HepG2 (cell line): ENCODE results near the gene RPL18. TPM values are rescaled to one million over a fixed set of nuclear protein-coding genes. Genes with fewer than 3 reads are reported as not detected.

ENCODE experiments used
- ATAC-seq: fragments of 200-7000 bp; cut with Tn5 transposase; 3 replicates; pipeline ENCODE4 v1.9.1; 2020; ENCODE audit warnings: mild to moderate bottlenecking, moderate library complexity
- BruUV-seq: library from RNA; stranded (reverse); fragments of 400-500 nt; replicated peaks from 2 replicates; lab custom pipeline; 2021; lab: Mats Ljungman, UMichigan
- CTCF ChIA-PET: fragments of 300-600 bp; formaldehyde crosslinking; extraction: SDS; loops from one replicate; lab custom pipeline; 2021; ENCODE audit warnings: low total read pairs, inconsistent platforms, low intra/inter-chr PET ratio; lab: Yijun Ruan, JAX
- POLR2A ChIA-PET: fragments of 350-600 bp; sonication (Branson Sonifier 250); formaldehyde crosslinking; loops from one replicate; lab custom pipeline; 2020; ENCODE audit warnings: antibody characterized with exemption, inconsistent platforms; lab: Yijun Ruan, JAX
- DNase-seq: peaks from one replicate; pipeline ENCODE4 v3.0.0-alpha.2; 2015; ENCODE audit warnings: low spot score
- FAIRE-seq: peaks from 3 replicates; lab custom pipeline; 2011; peaks lifted over from hg19 to GRCh38; lab: Jason Lieb, UNC
- H2AFZ ChIP-seq: one replicate; pipeline ENCODE4 v1.6.1; 2011; ENCODE audit warnings: low read length, inconsistent platforms
- H3K27ac ChIP-seq: fragments of 300-600 bp; 3 replicates; pipeline ENCODE4 v1.8.0; 2011; ENCODE audit warnings: mixed run types, mild to moderate bottlenecking, mixed read lengths, low read length, inconsistent platforms; ENCODE audit not compliant: insufficient read depth; ENCODE audit errors: extremely low read length
- H3K27me3 ChIP-seq, 2 experiments: fragments of 200-600 bp in 1 of 2; 2 replicates in 1 of 2; 3 replicates in 1 of 2; pipeline versions ENCODE4 v1.6.0 to v1.8.0; 2011; ENCODE audit warnings: low read length in 2 of 2, mild to moderate bottlenecking in 2 of 2, moderate library complexity in 2 of 2, inconsistent platforms in 1 of 2; ENCODE audit not compliant: insufficient read depth in 2 of 2, control insufficient read depth in 1 of 2
- H3K36me3 ChIP-seq, 2 experiments: fragments of 200-600 bp in 1 of 2; replicated peaks in 1 of 2; 2 replicates in 1 of 2; 3 replicates in 1 of 2; pipeline versions ENCODE4 v1.5.1 to v1.8.0; 2011; ENCODE audit warnings: low read length in 2 of 2, inconsistent platforms in 1 of 2; ENCODE audit not compliant: insufficient read depth in 2 of 2, control insufficient read depth in 1 of 2
- H3K4me1 ChIP-seq: 2 replicates; pipeline ENCODE4 v1.5.1; 2012; ENCODE audit warnings: low read length, inconsistent platforms; ENCODE audit not compliant: insufficient read depth
- H3K4me2 ChIP-seq: 2 replicates; pipeline ENCODE4 v1.6.0; 2011; ENCODE audit warnings: low read depth, low read length, inconsistent platforms
- H3K4me3 ChIP-seq, 3 experiments: fragments of 200-600 bp in 1 of 3; sonication (generic), shearing (Covaris generic) in 1 of 3; replicated peaks in 1 of 3; 2 replicates each; pipeline ENCODE4 v1.5.1; 2011 to 2016; ENCODE audit warnings: low read length in 3 of 3, inconsistent platforms in 2 of 3, low read depth in 2 of 3, mild to moderate bottlenecking in 2 of 3, control low read depth in 1 of 3, mixed read lengths in 1 of 3; ENCODE audit not compliant: insufficient read depth in 1 of 3
- H3K79me2 ChIP-seq: one replicate; pipeline ENCODE4 v1.6.1; 2011; ENCODE audit warnings: low read length, inconsistent platforms; ENCODE audit not compliant: insufficient read depth
- H3K9ac ChIP-seq: 2 replicates; pipeline ENCODE4 v1.6.0; 2011; ENCODE audit warnings: mild to moderate bottlenecking, low read depth, low read length, inconsistent platforms; ENCODE audit not compliant: insufficient read depth
- H3K9me3 ChIP-seq: 2 replicates; pipeline ENCODE4 v1.5.1; 2012; ENCODE audit warnings: mild to moderate bottlenecking, low read length
- H4K20me1 ChIP-seq: 2 replicates; pipeline ENCODE4 v1.6.0; 2011; ENCODE audit warnings: inconsistent platforms, mild to moderate bottlenecking, low read length, moderate library complexity; ENCODE audit not compliant: insufficient read depth
- AGO2 ChIP-seq: fragments of 200-400 bp; formaldehyde crosslinking; optimal IDR thresholded peaks from 2 replicates; pipeline ENCODE3; 2017; ENCODE audit warnings: mild to moderate bottlenecking, low read depth, low read length, moderate library complexity
- CCDC6 ChIP-seq: sonication (generic); formaldehyde crosslinking; IDR thresholded peaks from 2 replicates; pipeline ENCODE4 v1.8.1; 2022; ENCODE audit warnings: mild to moderate bottlenecking, missing genetic modification reagents, moderate library complexity
- HES4 ChIP-seq: sonication (generic); formaldehyde crosslinking; IDR thresholded peaks from 2 replicates; pipeline ENCODE4 v1.9.0; 2021; ENCODE audit warnings: mild to moderate bottlenecking, missing genetic modification reagents, borderline replicate concordance
- HNRNPK ChIP-seq: fragments of 200-400 bp; formaldehyde crosslinking; IDR thresholded peaks from 2 replicates; pipeline ENCODE4 v1.6.1; 2018; ENCODE audit warnings: low read length, low read depth, moderate library complexity, mild to moderate bottlenecking; ENCODE audit not compliant: poor library complexity, severe bottlenecking
- HNRNPL ChIP-seq: fragments of 200-400 bp; formaldehyde crosslinking; IDR thresholded peaks from 2 replicates; pipeline ENCODE4 v1.6.1; 2017; ENCODE audit warnings: mild to moderate bottlenecking, low read depth, low read length
- MATR3 ChIP-seq: sonication (generic); formaldehyde crosslinking; IDR thresholded peaks from 2 replicates; pipeline ENCODE4 v1.4.0; 2020; ENCODE audit warnings: missing genetic modification reagents
- MXD3 ChIP-seq: IDR thresholded peaks from 2 replicates; pipeline ENCODE4 v1.6.1; 2016; ENCODE audit warnings: mild to moderate bottlenecking, missing biosample characterization, missing genetic modification reagents
- RBM22 ChIP-seq: fragments of 200-400 bp; formaldehyde crosslinking; optimal IDR thresholded peaks from 2 replicates; pipeline ENCODE3; 2017; ENCODE audit warnings: mild to moderate bottlenecking, low read length, moderate library complexity
- TCF12 ChIP-seq, 2 experiments: fragments of 450-650 bp in 1 of 2; sonication (generic) in 1 of 2; formaldehyde crosslinking in 1 of 2; IDR thresholded peaks; 2 replicates each; pipeline versions ENCODE4 v1.6.1 to v1.8.0; 2017 to 2022; ENCODE audit warnings: antibody characterized with exemption in 1 of 2, mild to moderate bottlenecking in 1 of 2, missing genetic modification reagents in 1 of 2, moderate library complexity in 1 of 2
- USF2 ChIP-seq, 2 experiments: sonication (generic) in 1 of 2; formaldehyde crosslinking in 1 of 2; IDR thresholded peaks; 2 replicates each; pipeline versions ENCODE4 v1.5.1 to v1.6.1; 2011 to 2020; ENCODE audit warnings: borderline replicate concordance in 1 of 2, low read depth in 1 of 2, low read length in 1 of 2, mild to moderate bottlenecking in 1 of 2, missing genetic modification reagents in 1 of 2, moderate library complexity in 1 of 2
- ZNF670 ChIP-seq: sonication (generic); formaldehyde crosslinking; IDR thresholded peaks from 2 replicates; pipeline ENCODE4 v1.8.0; 2022; ENCODE audit warnings: mild to moderate bottlenecking, missing genetic modification reagents, borderline replicate concordance
- WGBS: methylation state at CpG from one replicate; pipeline ENCODE4 v1.1.6; 2017; ENCODE audit warnings: low lambda C conversion rate; 5-methylcytosine and 5-hydroxymethylcytosine counted together
- in situ Hi-C: cut with HindIII; loops from 2 replicates; pipeline ENCODE4 v1.10.0; 2017; ENCODE audit warnings: low pct_unique_long_range_greater_than_20kb; ENCODE audit not compliant: extremely low pct_ligation_motif_present
- intact Hi-C: fragments of 100-400 bp; cut with micrococcal nuclease; formaldehyde crosslinking; loops from one replicate; pipeline ENCODE4 v1.10.0; 2022; ENCODE audit not compliant: unreplicated experiment
- polyA plus RNA-seq, 8 experiments: library from polyadenylated mRNA; depleted of rRNA in 3 of 8; stranded (reverse) in 7 of 8; unstranded in 1 of 8; fragments of >200 nt; fragmentation: Illumina TruSeq in 4 of 8; extraction: Trizol in 4 of 8; gene quantifications; 2 replicates each; pipeline versions ENCODE4 v1.2.1 to v1.2.3, GENCODE V29; 2011 to 2016; ENCODE audit warnings: low read depth in 4 of 8, missing spikeins in 1 of 8, mixed read lengths in 1 of 8; ENCODE audit not compliant: insufficient read depth in 1 of 8
- total RNA-seq, 5 experiments: library from RNA; depleted of rRNA; stranded (reverse); fragments of >200 nt; fragmentation: Illumina TruSeq; extraction: Trizol; gene quantifications; 2 replicates each; pipeline ENCODE4 v1.2.3, GENCODE V29; 2016; ENCODE audit warnings: low read depth in 1 of 5

Gene RPL18
- total and polyA plus RNA-seq, 2 of the 13 experiments (the other 11 are each of a cell fraction or from before 2014, with no cell fraction given), result 1,485 to 1,639 TPM

GRCh38 chr19:48629297-48629598 lies 10.3 kb upstream of the RPL18 start:
- no peaks in the 10 kb centered on the region for H4K20me1 ChIP-seq
- H3K4me1 ChIP-seq, result peaks cover 63% of the 10 kb centered on the region
- no peaks in the 10 kb centered on the region for H3K27me3 ChIP-seq
- no peak overlapping the region for H2AFZ ChIP-seq
- ChIA-PET POLR2A (no interaction called here), CTCF (no interaction called here)
- no peak overlapping the region for H3K4me3 ChIP-seq
- H3K79me2 ChIP-seq, result no peaks in the 10 kb centered on the region
- H3K4me2 ChIP-seq, result no peak overlapping the region
- BruUV-seq, result no TSS peak
- no peak for DNase-seq
- H3K9ac ChIP-seq, result no peak overlapping the region
- H3K9me3 ChIP-seq, result no peaks in the 10 kb centered on the region
- H3K27ac ChIP-seq, result no peak overlapping the region
- no peak for FAIRE-seq
- in situ Hi-C loops (no loop called here), intact Hi-C loops (no loop called here)
- 94% methylated on average over 18 of the region's 22 CpGs for WGBS
- no peak for TF ChIP-seq MXD3
- peak; percentile 22 for TF ChIP-seq HNRNPK
- no peak for ATAC-seq
- no peaks in the 10 kb centered on the region for H3K36me3 ChIP-seq

- CTCF ChIA-PET, result no interaction called here
- Histone ChIP-seq H3K9me3 (no peaks in the 10 kb centered on the region), H3K79me2 (no peaks in the 10 kb centered on the region), H4K20me1 (no peaks in the 10 kb centered on the region), H3K4me2 (no peak overlapping the region), H3K4me1 (peaks cover 59% of the 10 kb centered on the region), H3K27ac (peak overlapping the region; percentile 69), H3K9ac (no peak overlapping the region), H3K27me3 (no peaks in the 10 kb centered on the region), H2AFZ (no peak overlapping the region), H3K4me3 (no peak overlapping the region), H3K36me3 (no peaks in the 10 kb centered on the region)
- no peak for DNase-seq
- 93% methylated on average over 34 of the region's 34 CpGs for WGBS
- no peak for ATAC-seq
- intact Hi-C loops (no loop called here), in situ Hi-C loops (no loop called here)
- POLR2A ChIA-PET, result interaction anchor here (1.8 kb wide), 1 partner anchor 10 kb away, joined by 20 read pairs; the partner anchor contains the start of genes RPL18 and SPHK2
- no peak for TF ChIP-seq ZNF670 (CRISPR knock-in tag)
- TF ChIP-seq MATR3, result no peak
- peak; percentile 9 for TF ChIP-seq AGO2
- peak; percentile 15 for TF ChIP-seq RBM22
- TF ChIP-seq USF2 (IDR thresholded peaks at IDR 0.05; ENCODE audit: low read depth, low read length), result no peak
- no peak for TF ChIP-seq USF2 (CRISPR knock-in tag; IDR thresholded peaks at IDR 0.05; ENCODE audit: borderline replicate concordance)
- no peak for TF ChIP-seq TCF12 (IDR thresholded peaks at IDR 0.05)
- TF ChIP-seq TCF12 (CRISPR knock-in tag; IDR thresholded peaks at IDR 0.05), result no peak
- no peak for TF ChIP-seq HES4 (CRISPR knock-in tag)
- no peak for TF ChIP-seq CCDC6 (CRISPR knock-in tag)
- peak; percentile 29; the same call in 1 of the 2 replicates for TF ChIP-seq HNRNPL
- BruUV-seq, result no TSS peak
- no peak for FAIRE-seq
These were observed 9.7 kb upstream of the RPL18 start for GRCh38 chr19:48628486-48629296.
